ENCODE results near the gene TMEM151A.
"Not testable (repeated sequence)": the region's sequence is repeated elsewhere in the genome, so short reads cannot be mapped to it uniquely, and the experiment has no call there.

TMEM151A gene

GRCh38 chr11:66291706-66292542, at the start of gene TMEM151A:
Gene TMEM151A (plus strand): TSS chr11:66291894. CDS start chr11:66292014, 120 bp downstream.
- DNase-seq (ENCODE audit: low read depth) = no peak

- no peak for DNase-seq (ENCODE audit: low read depth)
These were observed 49.5 kb upstream of the TMEM151A start for GRCh38 chr11:66242095-66242765.

GRCh38 chr11:66243782-66244535, 47.7 kb upstream of the TMEM151A start:
- no peak for DNase-seq (ENCODE audit: low read depth)

GRCh38 chr11:66247295-66247694, 44.4 kb upstream of the TMEM151A start:
- no peak for DNase-seq (ENCODE audit: low read depth)

- DNase-seq (ENCODE audit: low read depth) = no peak
These were observed 43.9 kb upstream of the TMEM151A start for GRCh38 chr11:66247801-66248200.

- no peak for DNase-seq (ENCODE audit: low read depth)
These were observed 42.8 kb upstream of the TMEM151A start for GRCh38 chr11:66248903-66249302.

GRCh38 chr11:66251809-66252208, 39.9 kb upstream of the TMEM151A start:
- DNase-seq (ENCODE audit: low read depth) = no peak

GRCh38 chr11:66253081-66253480, 38.6 kb upstream of the TMEM151A start:
- not testable (repeated sequence) for DNase-seq (ENCODE audit: low read depth)

GRCh38 chr11:66258473-66258893, 33.2 kb upstream of the TMEM151A start:
- DNase-seq (ENCODE audit: low read depth) = no peak

- no peak for DNase-seq (ENCODE audit: low read depth)
These were observed 32.5 kb upstream of the TMEM151A start for GRCh38 chr11:66259225-66259624.

- no peak for DNase-seq (ENCODE audit: low read depth)
These were observed 31.7 kb upstream of the TMEM151A start for GRCh38 chr11:66259956-66260355.

- DNase-seq (ENCODE audit: low read depth) = no peak
These were observed 30.1 kb upstream of the TMEM151A start for GRCh38 chr11:66261578-66261977.

- DNase-seq (ENCODE audit: low read depth) = no peak
These were observed 29.5 kb upstream of the TMEM151A start for GRCh38 chr11:66262191-66262590.

GRCh38 chr11:66262696-66263095, 29.0 kb upstream of the TMEM151A start:
- no peak for DNase-seq (ENCODE audit: low read depth)

GRCh38 chr11:66263231-66263630, 28.5 kb upstream of the TMEM151A start:
- no peak for DNase-seq (ENCODE audit: low read depth)

- no peak for DNase-seq (ENCODE audit: low read depth)
These were observed 27.9 kb upstream of the TMEM151A start for GRCh38 chr11:66263785-66264184.

GRCh38 chr11:66264383-66264782, 27.3 kb upstream of the TMEM151A start:
- no peak for DNase-seq (ENCODE audit: low read depth)

GRCh38 chr11:66264914-66265313, 26.8 kb upstream of the TMEM151A start:
- DNase-seq (ENCODE audit: low read depth) = no peak

- no peak for DNase-seq (ENCODE audit: low read depth)
These were observed 25.9 kb upstream of the TMEM151A start for GRCh38 chr11:66265531-66266377.

GRCh38 chr11:66266378-66267038, 25.2 kb upstream of the TMEM151A start:
- DNase-seq (ENCODE audit: low read depth) = no peak

- no peak for DNase-seq (ENCODE audit: low read depth)
These were observed 24.7 kb upstream of the TMEM151A start for GRCh38 chr11:66267039-66267378.
